ENCODE results near the gene PPP1CC.
"Not testable (repeated sequence)": the region's sequence is repeated elsewhere in the genome, so short reads cannot be mapped to it uniquely, and the experiment has no call there.

Gene PPP1CC

GRCh38 chr12:110750784-110751461 lies 8.2 kb upstream of the PPP1CC start:
- no peak for DNase-seq

DNA sequence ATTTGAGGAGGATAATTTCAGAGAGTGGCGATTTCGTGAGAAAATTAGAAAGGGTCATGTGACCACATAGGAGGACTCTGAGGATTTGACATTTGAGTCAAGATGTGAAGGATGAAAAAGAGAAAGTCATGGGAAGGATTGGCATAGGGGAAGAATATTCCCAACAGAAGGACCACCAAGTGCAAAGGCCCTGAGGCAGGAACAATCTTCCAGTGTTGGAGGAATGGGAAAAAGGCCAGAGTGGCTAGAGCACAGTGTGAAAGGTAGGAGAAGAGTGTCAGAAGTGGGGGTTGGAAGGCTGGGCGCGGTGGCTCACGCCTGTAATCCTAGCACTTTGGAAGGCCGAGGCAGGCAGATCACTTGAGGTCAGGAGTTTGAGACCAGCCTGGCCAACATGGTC lies 3.9 kb upstream of the PPP1CC start:
- no peak for DNase-seq

GRCh38 chr12:110745542-110746284 lies 3.0 kb upstream of the PPP1CC start:
- DNase-seq: peak; percentile 59

- DNase-seq: no peak
Observed at GRCh38 chr12:110744601-110745264, 2.0 kb upstream of the PPP1CC start.

DNA sequence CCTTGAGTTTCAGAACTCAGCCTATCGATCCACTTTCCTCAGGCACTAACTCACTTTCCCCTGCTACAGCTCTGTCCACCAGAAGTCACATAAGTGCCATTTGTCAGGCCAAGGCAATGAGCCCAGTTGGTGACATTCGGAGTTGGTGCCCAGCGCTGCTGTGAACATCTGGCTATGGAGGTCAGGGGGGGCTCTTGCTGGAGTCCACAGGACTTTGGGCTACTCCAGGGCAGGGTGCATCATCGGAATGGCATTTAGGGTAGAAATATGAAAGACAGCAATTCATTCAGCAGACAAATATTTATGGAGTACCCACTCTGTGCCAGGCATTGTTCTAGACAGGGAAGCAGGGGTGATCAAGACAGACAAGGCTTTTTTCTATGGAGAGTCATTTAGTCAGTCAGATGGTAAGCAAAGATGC lies 1.5 kb upstream of the PPP1CC start:
- DNase-seq: no peak

GRCh38 chr12:110743571-110744093 lies 941 bp upstream of the PPP1CC start:
- DNase-seq: peak; percentile 55

- no peak for DNase-seq
Observed at GRCh38 chr12:110742096-110742717, 484 bp downstream of the PPP1CC start.

DNA sequence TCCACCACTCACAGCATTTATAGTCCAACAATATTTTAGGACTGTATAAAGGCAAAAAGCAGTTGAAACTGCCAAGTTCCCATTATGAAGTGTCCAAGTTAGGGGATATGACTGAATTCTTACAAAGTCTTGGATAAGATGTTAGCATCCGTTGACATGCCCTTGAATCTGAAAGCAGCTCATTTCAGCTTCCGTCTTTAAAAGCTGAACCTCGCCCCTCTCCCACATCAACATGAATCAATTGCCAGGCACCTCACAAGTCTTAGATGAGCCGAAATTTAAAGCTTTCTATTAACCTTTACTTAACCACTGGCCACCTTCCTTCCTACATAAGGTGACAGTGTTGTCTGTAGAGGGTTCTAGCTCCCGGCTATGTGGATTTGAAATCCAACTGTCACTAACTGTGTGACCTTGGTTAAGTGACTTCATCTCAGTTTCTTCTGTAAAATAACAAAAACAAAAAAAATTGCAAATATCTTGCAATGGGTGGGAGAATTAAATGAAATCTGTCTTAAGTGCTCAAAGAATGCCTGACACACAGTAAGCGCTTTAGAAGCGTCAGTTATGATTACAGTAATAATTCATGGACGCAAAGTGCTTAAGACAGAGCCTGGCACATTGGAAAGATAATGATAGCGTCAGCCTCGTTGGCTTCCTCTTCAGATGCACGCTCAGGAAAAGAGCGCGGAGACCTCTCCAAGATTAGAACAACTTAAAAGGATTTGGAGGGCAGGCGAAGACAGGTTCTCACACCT lies 1.2 kb downstream of the PPP1CC start:
- no peak for DNase-seq

DNA sequence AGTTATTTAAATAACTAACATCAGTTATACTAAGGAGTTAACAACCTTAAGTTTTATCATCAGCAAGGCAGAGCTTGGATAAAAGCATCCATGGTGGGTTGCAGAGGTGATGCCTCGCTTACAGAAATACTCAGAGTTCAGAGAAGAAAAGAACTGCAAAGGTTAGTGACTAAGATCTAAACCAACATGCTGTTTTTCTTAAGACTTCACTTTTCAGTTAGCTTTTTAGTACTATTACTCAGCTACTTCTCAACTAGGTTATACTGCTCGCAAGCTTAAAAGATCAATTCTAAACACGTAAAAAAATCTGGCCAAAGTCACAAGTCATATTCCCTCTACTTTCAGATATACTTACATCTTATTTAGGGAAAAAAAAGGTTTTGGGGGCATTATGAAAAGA lies 2.8 kb downstream of the PPP1CC start:
- no peak for DNase-seq

GRCh38 chr12:110739488-110739887 lies 3.2 kb downstream of the PPP1CC start:
- no peak for DNase-seq

GRCh38 chr12:110737532-110737931 lies 5.2 kb downstream of the PPP1CC start:
- DNase-seq: no peak

DNA sequence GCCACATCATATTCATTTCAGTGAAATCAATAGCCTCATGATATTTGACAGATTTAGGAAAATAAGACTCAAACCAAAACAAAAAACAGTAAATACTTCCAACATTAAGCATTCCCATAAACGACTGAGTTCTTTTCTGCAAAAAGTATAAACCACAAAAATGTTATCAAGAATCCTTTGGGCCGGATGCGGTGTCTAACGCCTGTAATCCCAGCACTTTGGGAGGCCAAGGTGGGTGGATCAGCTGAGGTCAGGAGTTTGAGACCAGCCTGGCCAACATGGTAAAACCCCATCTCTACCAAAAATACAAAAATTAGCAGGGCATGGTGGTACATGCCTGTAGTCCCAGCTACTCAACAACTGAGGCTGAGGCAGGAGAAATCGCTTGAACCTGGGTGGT lies 5.7 kb downstream of the PPP1CC start:
- DNase-seq: not testable (repeated sequence)

GRCh38 chr12:110733900-110734299 lies 8.8 kb downstream of the PPP1CC start:
- DNase-seq: no peak

DNA sequence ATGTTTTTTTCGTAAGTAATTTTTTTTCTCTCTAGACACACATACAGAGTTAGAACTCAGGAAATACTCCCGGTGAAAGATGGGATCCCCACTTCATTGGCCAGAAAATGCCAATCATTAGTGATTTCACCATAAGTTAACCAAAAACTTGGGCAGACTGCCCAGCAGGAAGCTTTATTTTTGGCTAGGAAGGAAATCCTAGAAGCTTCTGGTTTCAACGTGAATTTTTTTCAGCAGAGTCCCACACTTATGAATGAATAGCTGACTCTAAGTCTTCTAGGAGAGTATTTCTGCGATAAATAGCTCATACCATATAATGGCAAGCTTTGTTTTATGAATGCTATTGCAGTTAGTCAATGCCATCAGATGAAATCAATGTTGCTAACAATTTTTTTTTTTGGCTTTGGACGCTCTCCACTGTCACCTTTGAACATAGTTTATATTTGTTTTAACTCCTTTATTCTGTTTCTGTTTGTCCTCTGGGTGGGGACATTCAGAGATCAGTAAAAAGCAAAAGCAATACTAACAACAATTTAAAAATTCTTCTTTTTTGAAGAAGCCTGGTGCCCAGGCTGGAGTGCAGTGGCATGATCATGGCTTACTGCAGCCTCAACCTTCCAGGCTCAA lies 9.5 kb downstream of the PPP1CC start:
- no peak for DNase-seq

DNA sequence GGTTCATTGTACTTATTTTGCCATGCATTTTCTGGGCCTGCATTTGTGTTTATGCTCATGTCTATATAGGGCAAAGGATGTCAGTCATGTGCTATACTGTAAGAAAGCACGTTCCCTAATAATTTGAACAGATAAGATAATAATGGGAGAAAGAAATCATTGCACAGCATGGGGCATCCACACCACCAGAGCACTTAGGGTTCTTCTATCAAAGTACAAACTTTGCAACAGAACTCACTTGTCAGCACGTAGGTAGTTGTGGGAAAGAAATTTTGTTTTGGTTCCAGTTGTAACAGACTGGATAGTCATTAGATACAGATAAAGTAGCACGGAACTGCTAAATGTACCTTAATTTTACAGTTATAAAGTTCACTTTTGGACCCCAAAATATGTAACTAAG lies 10.1 kb downstream of the PPP1CC start:
- DNase-seq: no peak

GRCh38 chr12:110731479-110731878 lies 11.2 kb downstream of the PPP1CC start:
- no peak for DNase-seq

DNA sequence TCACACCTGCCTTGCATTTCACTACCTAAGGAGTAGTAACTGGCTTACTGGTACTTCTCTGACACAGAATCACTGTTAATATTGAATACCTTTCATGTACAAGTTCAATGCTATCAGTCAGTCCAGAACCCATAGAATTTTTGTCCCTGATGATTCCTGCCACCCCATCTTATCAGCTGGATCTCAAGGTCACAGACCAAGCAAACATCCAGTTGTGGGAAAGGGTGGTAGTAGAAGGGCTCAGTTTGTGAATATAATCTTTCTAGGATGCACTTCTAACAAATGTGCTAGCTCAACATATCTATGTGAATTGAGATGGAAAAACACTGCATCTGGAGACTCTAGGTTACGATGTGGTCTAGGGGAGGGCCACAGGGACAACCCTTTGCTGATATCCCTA lies 14.1 kb downstream of the PPP1CC start:
- no peak for DNase-seq

- DNase-seq: no peak
Observed at GRCh38 chr12:110726708-110727369, 15.9 kb downstream of the PPP1CC start.

- DNase-seq: no peak
Observed at GRCh38 chr12:110726028-110726427, 16.7 kb downstream of the PPP1CC start.

DNA sequence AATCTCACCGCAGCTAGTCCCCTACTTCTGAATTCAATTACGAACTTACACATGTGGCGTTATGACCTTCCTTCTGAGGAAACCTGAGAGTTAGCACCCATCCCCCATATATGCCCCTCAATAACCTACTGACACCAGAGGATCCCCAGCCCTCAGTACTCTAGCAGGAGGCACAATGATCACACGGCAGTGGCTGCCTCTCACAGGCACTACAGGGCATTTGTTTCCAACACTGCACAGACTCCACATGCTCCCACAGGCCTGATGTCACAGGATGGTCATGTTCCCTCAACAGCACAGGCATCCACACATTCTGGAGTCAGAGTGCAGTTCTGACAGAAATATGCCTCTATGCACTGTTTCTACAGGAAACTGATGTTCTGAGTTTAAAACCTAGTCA lies 17.4 kb downstream of the PPP1CC start:
- DNase-seq: no peak

DNA sequence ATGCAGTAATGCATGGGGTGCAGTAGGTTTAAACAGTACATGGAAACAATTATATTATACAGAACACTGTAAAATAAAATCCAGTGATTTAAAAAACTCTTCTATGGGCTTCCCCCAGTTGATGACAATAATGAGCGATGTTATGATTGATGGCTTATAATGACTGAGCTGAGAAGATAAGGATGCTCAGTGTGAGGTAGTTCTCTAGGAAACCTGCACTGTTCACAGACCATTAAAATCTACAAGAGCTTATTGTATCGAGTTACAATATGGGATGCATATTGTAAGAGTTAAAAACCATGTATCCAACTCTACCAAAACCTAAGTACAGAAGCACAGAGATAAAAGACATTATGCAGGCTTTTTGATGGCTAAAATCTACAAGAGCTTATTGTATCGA lies 19.8 kb downstream of the PPP1CC start:
- not testable (repeated sequence) for DNase-seq
